Glomerular visceral epithelial cell (primary cell): ENCODE results near the gene CD83.

Experiments
- DNase-seq: peaks from one replicate; pipeline ENCODE4 v3.0.0-alpha.2; 2016; ENCODE audit errors: extremely low spot score

Gene CD83

DNA sequence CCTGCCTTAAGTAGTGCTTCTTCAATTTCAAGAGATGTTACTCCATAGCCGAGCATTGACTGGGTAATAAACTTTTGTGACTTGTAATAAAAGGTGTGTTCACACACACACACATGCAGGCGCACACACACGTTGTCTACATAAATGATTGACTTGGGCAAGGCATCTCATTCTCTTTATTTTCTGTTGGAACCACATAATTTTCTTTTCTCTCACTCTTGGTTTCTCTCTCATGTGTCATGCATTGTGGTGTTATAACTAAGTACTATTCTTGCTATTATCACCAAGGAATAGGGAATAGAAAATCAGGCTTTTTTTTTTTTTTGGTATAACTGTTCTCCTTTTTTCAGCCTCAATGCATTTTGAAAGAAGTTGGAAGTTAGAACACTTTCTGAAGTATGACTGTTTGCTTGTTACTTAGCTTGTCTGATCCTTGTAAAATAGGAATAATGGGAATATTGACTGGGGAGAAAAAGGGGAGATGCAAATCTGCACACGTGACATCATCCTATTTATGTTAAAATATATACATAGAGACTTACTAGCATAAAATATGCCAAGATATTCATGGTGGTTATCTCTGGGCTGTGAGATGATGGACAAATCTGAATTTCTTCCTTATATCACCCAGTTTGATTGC lies 26.1 kb upstream of the CD83 start:
- no peak for DNase-seq

DNA sequence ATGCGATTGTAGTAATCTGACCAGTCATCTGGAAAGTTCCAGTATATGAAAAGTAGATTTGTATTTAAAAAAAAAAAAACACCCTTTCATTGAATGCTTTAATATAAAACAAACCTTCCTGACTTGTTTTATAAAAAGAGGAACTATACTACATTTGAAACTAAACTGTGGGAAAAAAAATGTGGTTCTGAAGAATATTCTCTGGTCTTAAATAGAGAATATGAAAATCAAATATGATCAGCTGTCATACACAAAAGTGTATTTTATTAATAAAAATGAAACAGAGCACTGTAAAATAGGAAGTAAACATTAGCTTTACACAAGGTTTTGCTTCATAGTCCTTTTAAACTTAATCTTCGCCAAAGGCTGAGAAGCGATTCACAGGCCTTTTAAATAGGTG lies 25.3 kb upstream of the CD83 start:
- no peak for DNase-seq

DNA sequence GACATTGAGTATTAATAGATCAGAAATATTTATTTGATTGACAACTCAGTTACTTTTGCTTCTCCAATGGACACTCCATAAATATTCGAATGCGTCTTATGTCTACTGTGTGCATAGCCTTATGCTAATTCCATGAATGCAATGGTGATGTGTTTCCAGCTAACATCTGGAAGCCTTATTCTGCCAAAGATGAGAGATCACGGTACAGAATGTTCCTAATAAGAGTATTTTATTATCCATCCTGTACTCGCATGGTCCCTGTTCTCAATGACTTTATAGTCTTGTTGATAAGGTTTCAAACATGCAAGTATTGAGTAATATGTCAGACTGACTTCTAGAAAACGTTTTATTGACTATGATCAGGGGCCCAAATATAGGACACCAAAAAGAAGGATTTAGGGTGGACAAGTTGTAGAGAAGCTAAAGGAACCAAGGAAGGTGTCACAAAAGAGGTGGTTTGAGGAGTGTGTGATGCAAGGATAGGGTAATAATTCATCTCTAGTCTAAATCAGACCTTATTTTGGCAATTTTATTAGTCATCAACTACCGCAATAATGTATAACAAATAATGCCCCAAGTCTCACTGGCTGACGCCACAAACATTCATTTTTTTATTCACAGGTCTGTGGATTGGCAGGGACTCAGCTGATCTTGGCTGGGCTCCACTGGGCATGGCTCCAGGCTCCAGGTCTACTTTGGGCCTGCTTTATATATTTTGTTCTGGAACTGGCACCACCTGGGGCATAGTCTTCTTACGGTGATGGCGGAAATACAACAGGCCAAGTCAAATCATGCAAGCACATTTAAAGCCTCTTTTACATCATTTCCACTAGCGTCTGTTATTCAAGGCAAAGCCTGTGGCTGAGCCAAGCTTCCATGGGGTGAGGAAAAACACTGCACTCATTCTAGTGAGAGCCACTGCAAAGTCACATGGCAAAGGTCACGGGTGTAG lies 24.5 kb upstream of the CD83 start:
- no peak for DNase-seq

DNA sequence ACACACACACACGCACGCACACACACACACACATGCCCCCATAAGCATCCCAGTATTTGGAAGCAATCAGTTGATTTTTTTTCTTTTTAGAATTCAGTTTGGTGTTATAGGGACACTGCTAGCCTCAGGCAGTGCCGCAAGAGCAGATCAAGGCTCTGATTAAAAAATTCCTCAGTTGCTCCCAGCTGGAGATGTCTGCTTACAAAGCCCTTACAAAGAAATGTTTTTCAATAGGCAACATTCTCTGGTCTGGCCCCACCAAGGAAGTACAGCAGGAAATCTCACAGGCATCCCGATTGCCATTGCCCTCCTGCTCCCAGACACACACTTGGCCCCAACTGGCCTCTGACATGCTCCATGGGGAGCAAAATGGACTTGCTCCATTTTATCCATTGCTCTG lies 22.9 kb upstream of the CD83 start:
- DNase-seq, result no peak

DNA sequence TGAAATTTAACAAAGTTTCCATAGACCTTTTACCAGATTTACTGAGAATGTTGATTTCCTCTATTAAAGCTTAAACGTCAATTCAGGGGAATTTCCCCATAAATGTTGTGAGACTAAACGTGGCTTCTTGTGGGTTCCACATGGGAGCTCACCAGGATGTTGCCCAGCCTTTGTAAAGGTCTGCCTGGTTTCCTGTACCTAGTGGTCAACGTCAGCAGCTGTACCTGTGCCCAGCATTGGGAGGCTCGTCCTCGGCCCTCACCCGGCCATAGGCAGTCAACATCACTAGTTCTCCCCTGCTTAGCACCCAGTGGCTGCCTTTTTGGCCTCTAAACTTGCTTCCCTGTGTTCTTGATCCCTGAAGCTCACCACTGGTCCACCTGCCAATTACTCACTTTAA lies 22.1 kb upstream of the CD83 start:
- peak; percentile 60 for DNase-seq

DNA sequence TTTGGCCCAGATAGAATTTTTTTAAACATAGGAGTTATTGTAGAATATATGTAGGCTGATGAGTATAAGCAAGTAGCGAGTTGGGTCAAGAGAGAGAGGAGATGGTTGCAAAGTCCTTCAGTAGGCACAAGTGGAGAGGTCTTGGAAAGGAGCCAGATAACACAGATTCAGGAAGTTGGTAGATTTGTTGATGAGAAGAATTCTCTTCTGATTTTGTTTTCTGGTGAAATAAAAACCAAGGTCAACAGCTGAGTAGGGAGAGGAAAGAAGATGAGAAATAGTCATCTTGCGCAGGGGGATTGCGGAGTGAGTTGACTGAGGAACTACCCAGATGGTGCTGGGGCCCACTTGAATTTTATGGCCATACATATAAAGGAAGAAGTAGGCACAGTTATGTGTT lies 17.4 kb upstream of the CD83 start:
- no peak for DNase-seq

DNA sequence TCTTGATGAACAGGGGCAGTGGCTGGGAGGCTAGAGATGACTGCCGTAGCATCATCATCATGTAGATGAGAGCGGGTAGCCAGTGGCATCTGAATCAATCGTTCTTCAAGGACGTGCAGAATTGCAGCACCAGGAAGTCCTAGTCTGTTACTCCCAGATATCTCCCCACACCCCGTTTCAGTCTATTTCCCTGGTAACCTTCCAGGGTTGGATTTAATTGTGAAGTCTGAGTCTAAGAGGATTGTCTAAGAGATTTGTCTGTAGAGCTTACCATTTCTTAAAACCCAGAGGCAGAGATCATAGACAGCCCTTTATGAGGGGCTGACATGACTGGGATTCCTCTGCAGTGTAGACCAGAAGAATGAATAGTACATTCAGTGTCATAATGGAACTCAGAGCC lies 16.6 kb upstream of the CD83 start:
- no peak for DNase-seq

DNA sequence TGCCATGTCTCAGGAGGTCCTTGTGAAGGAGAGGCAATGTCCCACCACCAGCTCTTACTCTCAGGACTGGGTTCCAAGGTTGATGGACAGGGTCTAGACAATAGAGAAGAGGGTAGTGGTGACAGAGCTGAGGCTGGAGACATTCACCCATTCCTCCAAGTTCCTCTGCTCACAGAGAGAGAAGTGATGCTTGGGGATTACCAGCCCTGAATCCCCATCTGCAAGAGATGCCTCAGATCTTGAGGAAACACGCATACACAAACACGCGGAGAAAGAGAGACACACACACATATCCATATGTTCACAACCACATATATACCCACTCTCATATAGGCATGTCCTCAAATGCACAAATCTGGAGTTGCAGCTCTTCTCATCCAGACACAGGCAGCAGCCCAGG lies 15.2 kb upstream of the CD83 start:
- no peak for DNase-seq

DNA sequence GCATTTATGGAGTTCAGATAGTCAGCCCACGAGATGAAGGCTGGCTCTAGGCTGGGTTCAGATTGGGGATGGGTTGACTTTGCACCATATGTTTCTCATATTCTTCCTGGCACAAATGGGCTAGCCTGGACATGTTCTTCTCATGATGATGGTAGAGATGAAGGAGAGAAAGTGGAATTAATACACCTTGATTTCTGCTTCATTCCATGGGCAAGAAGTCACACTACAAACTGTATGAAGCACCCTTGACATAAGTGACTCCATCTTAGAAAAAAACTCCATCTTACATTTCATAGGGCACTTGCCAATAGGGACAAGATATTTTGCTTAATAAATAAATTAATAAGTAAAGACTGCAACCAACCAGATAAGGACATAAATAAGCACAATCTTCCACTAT lies 12.0 kb upstream of the CD83 start:
- DNase-seq, result no peak

DNA sequence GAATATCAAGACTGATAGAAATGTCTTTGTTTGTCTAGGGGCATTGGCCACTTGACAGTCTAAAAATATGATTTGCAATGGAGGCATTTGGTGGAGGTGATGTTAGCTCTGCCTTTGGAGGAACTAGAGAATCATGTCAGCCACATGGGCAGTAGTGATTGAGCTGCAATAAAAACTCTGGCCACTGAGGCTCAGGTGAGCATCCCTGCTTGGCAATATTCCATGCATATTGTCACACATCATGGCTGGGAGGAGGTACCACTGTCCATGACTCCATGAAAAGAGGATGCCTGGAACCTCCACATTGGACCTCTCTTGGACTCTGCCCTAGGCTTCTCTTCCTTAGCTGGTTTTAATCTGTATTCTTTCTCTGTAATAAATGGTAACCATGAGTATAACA lies 10.6 kb upstream of the CD83 start:
- no peak for DNase-seq

DNA sequence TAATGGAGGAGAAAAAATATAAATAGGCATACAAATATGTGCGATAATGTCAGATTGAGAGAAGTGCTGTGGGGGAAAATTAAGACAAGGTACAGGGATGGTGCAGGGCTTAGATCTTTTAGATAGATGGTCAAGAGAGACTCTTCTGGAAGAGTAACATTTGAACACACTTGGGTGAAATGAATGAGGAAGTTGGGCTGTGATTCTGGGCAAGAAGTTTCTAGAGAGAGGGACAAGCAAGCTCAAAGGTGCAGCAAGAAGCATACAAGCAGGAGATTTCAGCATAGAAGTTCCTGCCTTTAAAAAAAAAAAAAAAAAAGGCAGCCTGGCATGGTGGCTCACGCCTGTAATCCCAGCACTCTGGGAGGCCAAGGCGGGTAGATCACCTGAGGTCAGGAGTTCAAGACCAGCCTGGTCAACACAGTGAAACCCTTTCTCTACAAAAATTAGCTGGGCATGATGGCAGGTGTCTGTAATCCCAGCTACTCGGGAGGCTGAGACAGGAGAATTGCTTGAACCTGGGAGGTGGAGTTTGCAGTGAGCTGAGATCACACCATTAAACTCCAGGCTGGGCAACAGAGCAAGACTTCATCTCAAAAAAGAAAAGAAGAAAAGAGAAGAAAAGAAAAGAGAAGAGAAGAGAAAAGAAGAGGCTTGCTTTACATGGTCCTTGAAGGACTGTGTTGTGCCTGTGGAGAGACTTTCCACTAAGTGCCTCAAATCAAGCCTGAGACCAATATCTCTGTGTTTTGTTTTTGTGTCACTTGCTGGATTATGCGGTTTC lies 9.7 kb upstream of the CD83 start:
- no peak for DNase-seq

DNA sequence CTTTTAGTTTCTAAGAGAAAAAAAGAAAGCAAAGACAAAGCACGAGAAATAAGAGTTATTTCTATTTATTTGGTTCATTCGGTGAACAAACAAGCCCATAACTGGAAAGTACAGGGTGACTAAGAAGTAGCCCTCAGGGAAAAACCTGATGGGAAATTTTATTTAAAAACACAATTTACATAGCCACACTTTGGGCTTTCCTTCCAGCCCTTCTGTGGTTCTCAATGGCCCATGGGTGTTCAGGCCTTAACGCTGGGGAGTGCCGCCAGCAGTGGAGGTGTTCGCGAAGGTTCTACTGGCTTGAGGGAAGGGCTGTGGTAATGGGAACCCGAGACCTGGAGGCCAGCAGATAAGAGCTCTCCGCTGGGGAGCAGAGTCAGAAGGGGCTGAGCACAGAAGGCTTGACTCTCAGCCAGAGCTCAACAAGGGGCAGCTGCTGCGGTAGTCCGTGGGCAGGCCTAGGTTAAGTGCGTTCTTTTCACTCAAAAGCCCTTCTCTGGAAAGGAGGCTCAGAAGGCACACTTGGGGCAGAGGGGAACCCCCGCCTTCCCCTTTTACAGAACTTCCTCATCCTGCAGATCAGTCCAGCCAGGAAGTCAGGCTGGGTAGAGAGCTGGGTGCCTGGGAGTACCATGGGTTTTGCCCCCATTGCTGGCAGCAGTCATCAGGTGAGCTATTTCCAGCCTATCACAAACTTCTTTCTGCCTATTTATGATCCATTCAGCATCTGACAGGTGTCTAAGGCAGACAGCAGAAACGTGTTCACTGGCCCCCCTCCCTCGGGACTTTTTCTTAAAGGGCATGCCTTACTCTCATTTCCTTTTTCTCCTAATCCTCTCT lies 8.8 kb upstream of the CD83 start:
- DNase-seq, result no peak

DNA sequence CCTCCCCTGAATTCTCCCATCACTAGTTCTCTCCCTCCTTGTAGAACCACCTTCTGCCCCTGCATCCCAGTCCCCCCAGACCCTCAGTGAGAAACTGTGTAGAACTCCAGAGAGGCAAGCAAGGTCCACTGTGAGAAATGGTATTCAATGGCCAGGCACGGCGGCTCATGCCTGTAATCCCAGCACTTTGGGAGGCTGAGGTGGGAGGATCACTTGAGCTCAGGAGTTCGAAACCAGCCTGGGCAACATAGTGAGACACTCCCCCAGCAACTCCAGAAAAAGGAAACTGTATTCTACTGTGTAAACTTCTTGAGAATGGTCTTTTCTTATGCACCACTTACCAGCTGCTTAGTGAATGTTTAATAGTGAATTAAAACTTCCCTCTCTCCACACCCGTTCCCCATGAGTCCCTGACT lies 8.2 kb upstream of the CD83 start:
- no peak for DNase-seq

DNA sequence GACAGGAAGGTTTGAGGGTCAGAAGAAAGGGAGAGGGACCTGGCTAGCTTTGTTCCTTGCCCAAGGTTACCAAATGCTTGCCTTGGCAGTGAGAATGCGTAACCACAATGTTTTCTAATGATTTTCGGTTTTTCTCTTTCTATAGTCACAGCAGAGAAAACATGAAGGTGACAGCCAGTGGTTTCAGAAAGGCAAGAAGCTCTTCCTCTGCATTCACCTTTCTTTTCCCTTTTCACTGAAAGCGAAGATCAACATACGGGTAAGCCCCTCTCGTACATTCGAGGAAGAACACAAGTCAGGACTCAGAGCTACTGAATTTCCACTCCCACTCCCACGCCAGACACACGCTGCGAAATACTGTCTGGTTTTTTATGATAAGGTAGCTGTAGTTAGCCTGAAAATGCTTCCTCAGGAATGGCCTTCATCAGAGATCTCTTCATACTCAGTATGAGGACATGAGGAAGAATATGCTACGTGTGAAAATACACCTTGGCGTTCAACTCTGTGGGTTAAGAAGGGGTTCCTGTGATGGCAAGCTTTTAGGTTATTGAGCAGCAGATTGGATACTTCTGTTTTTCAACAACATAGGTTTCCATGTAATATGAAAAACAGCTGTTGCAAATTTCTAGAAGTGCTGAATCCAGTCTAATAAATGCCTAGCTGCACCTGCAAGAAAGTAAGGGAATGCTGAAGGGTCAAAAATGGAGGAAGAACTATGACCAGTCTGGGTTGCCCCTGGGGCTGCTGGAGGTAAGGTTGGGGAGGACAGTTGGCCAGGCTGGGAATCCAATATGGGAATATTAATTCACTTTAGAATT lies 7.4 kb upstream of the CD83 start:
- no peak for DNase-seq

DNA sequence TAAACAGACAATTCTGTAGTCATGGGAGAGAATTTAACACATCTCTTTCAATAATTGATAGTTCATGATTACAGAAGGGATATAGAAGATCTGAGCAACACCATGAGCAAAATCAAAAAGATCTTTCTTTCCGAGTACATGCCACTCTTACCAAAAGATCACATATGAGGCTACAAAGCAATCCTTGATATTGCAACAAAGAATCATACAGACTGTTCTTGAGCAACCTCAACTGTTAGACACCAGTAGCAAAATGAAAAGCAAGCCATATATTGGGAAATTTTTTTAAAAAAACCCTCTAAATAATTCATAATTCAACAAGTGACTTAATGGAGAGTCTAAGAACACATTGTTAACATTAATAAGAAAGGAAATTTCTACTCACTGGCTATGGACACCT lies 3.6 kb upstream of the CD83 start:
- DNase-seq, result no peak

DNA sequence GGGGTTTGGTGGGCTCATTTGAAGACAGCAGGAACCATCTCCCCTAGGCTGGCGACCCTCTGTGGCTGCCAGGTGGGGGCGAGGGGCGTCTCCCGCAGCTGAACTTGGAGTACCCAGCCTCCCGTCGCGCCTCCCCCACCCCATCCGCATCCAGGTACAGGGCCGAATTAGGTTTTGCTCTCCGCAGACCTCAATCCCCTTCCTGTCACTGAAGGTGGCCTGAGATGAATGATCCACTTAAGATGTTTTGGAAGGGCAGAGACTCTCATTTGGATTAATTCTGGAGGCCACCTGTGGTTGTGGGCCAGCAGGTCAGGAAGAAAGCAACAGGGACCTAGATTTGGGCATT lies 493 bp downstream of the CD83 start:
- peak; percentile 2 for DNase-seq

DNA sequence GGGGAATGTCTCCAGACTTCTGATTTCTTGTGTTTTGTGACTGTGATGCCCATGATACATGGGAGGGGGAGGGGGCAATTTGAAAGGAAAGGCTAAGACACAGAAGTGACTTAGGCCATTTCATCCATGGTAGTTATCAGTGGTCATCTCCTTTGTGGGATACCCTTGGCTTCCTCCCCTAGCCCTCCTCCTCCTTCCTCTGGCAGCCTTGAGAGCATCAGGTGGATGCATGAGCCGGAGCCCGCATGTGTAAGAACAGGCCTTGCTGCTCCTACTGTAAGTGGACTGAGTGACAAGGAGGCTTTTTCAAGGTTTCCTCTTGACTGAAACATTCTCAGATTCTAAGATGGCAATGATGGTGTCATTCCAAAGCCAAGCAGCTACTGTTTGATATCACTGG lies 874 bp downstream of the CD83 start:
- peak; percentile 2 for DNase-seq

DNA sequence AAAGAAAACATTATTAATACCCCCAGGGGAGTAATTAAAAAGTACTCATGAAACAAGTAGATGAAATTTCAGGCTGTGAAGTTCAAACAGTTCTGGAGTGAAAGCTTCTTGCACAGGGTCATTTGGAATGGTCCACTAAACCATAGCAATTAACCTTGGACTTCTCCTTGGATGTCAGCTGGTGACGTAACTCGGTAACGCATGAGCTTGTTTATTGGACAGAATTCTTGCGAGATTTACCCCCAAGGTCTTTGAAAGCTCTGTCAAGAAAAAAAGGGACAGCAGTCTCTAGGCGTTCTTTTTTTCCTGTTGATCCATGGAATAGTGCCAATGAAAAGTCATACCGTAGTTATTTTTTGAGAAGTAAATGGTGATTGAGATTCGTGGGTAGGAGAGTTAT lies 2.2 kb downstream of the CD83 start:
- no peak for DNase-seq

DNA sequence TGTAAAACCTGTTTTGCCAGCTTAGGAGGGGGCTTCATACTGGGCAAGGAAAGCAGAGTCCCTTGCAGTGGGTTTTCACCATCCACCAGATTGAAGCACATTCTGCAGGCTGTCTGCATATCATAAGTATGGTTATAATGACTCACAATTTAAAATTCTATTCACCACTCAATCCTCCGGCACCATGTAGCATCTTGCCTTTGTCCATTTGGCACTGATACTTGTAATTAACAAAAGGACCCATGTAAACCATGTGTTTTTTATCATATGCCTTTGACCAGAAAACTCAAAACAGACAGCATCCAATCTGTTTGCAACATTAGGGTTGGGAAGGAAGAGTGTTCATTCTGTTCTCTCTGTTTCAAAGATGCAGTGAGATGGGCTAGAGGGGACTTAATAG lies 3.0 kb downstream of the CD83 start:
- DNase-seq, result no peak

DNA sequence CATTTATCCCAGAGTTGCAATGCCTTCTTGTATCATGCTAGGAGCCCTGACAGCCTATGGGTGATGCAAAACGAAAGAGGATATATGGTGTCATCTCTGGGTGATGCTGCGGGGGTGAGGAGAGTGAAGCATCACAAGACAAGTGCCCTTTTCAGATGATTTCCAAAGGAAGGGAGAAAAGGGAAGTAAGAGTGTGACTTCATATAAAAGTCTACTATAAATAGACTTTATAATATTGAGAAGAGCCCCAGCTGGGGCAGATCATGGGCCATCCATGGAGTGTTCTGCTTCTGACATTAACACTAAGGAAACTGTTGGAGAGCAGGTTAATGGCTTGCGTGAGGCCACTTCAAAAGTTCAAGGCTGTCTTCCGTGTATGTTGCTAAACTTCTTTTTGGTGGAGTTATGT lies 4.4 kb downstream of the CD83 start:
- DNase-seq, result no peak
